Activated T-helper 2 cell treated with anti-CD3 and anti-CD28 coated beads, Interferon-gamma antibody, Interleukin-2, Interleukin-4, amounts not matched to agents 10 μg/mL and 5 μg/mL and 100 μg/mL, durations not matched to agents 14 hours and 24 hours and 36 hours (primary cell): Measurements from ENCODE around the gene LDHAL6A. TPM values are rescaled to one million over a fixed set of nuclear protein-coding genes. Genes with fewer than 3 reads are reported as not detected.

ENCODE experiments used
- DNase-seq: peaks from one replicate; pipeline ENCODE4 v3.0.0; 2021; ENCODE audit warnings: low spot score
- H3K27ac Mint-ChIP-seq: one replicate; pipeline ENCODE4 v1.8.0; 2021; ENCODE audit warnings: mixed read lengths
- H3K27me3 Mint-ChIP-seq: one replicate; pipeline ENCODE4 v1.8.0; 2021; ENCODE audit warnings: low read depth, mixed read lengths
- H3K36me3 Mint-ChIP-seq: one replicate; pipeline ENCODE4 v1.8.0; 2021; ENCODE audit warnings: low read depth, mixed read lengths
- H3K4me1 Mint-ChIP-seq: one replicate; pipeline ENCODE4 v1.8.0; 2021; ENCODE audit warnings: low read depth, mixed read lengths
- H3K4me3 Mint-ChIP-seq: one replicate; pipeline ENCODE4 v1.8.0; 2021; ENCODE audit warnings: low read depth, mild to moderate bottlenecking, moderate library complexity, mixed read lengths
- H3K9me3 Mint-ChIP-seq: one replicate; pipeline ENCODE4 v1.8.0; 2021; ENCODE audit warnings: mixed read lengths
- intact Hi-C: fragments of 100-400 bp; cut with micrococcal nuclease; formaldehyde crosslinking; loops from one replicate; pipeline ENCODE4 v1.15.1; 2023
- total RNA-seq: library from RNA; stranded (reverse); gene quantifications from 2 replicates; pipeline ENCODE4 v1.2.3, GENCODE V29; 2022

Gene LDHAL6A
- total RNA-seq, 1 donor from 2014 or later, result not detected

- no peaks in the 10 kb centered on the region for H3K36me3 Mint-ChIP-seq
- H3K27ac Mint-ChIP-seq, result no peak overlapping the region
- intact Hi-C loops, result no loop called here
- H3K4me1 Mint-ChIP-seq, result peaks cover 5% of the 10 kb centered on the region
- no peaks in the 10 kb centered on the region for H3K27me3 Mint-ChIP-seq
- no peak overlapping the region for H3K4me3 Mint-ChIP-seq
- no peak for DNase-seq
- H3K9me3 Mint-ChIP-seq, result no peaks in the 10 kb centered on the region
These were observed 6.3 kb downstream of the LDHAL6A start for GRCh38 chr11:18461909-18462308.

DNA sequence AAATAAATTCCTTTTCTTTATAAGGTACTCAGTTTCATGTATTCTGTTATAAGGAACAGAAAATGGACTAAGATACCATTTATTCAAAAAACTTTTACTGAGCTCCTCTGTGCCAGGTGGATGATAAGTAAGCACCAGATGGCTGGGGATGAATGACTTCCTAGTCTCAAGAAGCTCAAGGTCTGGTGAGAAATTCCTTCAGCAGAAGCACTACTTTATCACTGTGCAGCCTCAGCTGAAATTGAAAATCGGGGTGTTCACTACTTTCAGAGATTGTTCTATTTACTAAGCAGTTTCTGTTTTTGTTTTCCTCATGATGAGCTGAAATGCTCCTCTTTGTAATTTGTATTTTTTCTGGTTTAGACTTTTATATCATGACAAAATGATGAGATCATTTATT is 7.8 kb downstream of the LDHAL6A start:
- H3K9me3 Mint-ChIP-seq, result no peaks in the 10 kb centered on the region
- peaks cover 4% of the 10 kb centered on the region for H3K4me1 Mint-ChIP-seq
- no peak for DNase-seq
- intact Hi-C loops, result no loop called here
- H3K4me3 Mint-ChIP-seq, result no peak overlapping the region
- no peaks in the 10 kb centered on the region for H3K36me3 Mint-ChIP-seq
- no peak overlapping the region for H3K27ac Mint-ChIP-seq
- no peaks in the 10 kb centered on the region for H3K27me3 Mint-ChIP-seq

GRCh38 chr11:18466402-18466801 is 10.7 kb downstream of the LDHAL6A start:
- no peak overlapping the region for H3K4me3 Mint-ChIP-seq
- H3K36me3 Mint-ChIP-seq, result no peaks in the 10 kb centered on the region
- no peaks in the 10 kb centered on the region for H3K9me3 Mint-ChIP-seq
- H3K27me3 Mint-ChIP-seq, result no peaks in the 10 kb centered on the region
- no peak for DNase-seq
- peaks cover 2% of the 10 kb centered on the region for H3K4me1 Mint-ChIP-seq
- H3K27ac Mint-ChIP-seq, result no peak overlapping the region
- intact Hi-C loops, result no loop called here

GRCh38 chr11:18468059-18468458 is 12.4 kb downstream of the LDHAL6A start:
- H3K4me1 Mint-ChIP-seq, result peaks cover 2% of the 10 kb centered on the region
- H3K27ac Mint-ChIP-seq, result no peak overlapping the region
- DNase-seq, result no peak
- intact Hi-C loops, result no loop called here
- no peak overlapping the region for H3K4me3 Mint-ChIP-seq
- H3K9me3 Mint-ChIP-seq, result no peaks in the 10 kb centered on the region
- H3K27me3 Mint-ChIP-seq, result no peaks in the 10 kb centered on the region
- H3K36me3 Mint-ChIP-seq, result no peaks in the 10 kb centered on the region

GRCh38 chr11:18468961-18469360 is 13.3 kb downstream of the LDHAL6A start:
- H3K27ac Mint-ChIP-seq, result no peak overlapping the region

DNA sequence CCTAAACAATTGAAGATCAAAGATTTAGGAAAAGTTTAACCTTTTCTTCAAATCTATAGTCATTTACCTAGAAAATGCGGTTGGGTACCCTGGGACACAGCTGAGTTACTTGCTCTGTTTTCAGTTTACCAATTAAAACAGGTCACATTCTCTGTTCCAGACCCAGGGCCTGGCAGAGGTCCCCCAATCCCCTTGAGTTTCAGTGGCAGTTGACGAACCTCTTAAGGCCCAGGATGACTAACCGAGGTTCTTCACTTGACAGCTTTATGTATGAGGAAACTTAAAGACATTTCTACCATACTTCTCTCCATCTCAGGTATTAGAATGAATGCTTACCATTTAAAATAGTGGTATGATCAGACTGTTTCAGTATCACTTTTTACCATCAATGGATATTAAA is 16.3 kb downstream of the LDHAL6A start:
- no peak overlapping the region for H3K27ac Mint-ChIP-seq

More at GRCh38 chr11:18468961-18469360, 13.3 kb downstream of the LDHAL6A start:
- H3K4me3 Mint-ChIP-seq, result no peak overlapping the region
- no peaks in the 10 kb centered on the region for H3K9me3 Mint-ChIP-seq
- H3K27me3 Mint-ChIP-seq, result no peaks in the 10 kb centered on the region
- H3K36me3 Mint-ChIP-seq, result peaks cover 4% of the 10 kb centered on the region
- no peak for DNase-seq
- intact Hi-C loops, result no loop called here
- peaks cover 2% of the 10 kb centered on the region for H3K4me1 Mint-ChIP-seq

GRCh38 chr11:18472587-18472986 is 16.9 kb downstream of the LDHAL6A start:
- Mint-ChIP-seq H3K4me3 (no peak overlapping the region), H3K27me3 (no peaks in the 10 kb centered on the region), H3K4me1 (no peaks in the 10 kb centered on the region), H3K36me3 (peaks cover 25% of the 10 kb centered on the region), H3K9me3 (no peaks in the 10 kb centered on the region), H3K27ac (no peak overlapping the region)
- intact Hi-C loops, result no loop called here
- DNase-seq, result no peak

More for the DNA sequence above, 16.3 kb downstream of the LDHAL6A start:
- intact Hi-C loops, result no loop called here
- DNase-seq, result no peak
- Mint-ChIP-seq H3K36me3 (peaks cover 19% of the 10 kb centered on the region), H3K9me3 (no peaks in the 10 kb centered on the region), H3K27me3 (no peaks in the 10 kb centered on the region), H3K4me1 (no peaks in the 10 kb centered on the region), H3K4me3 (no peak overlapping the region)

GRCh38 chr11:18479063-18479462 is 23.4 kb downstream of the LDHAL6A start:
- peaks cover 78% of the 10 kb centered on the region for H3K36me3 Mint-ChIP-seq
- H3K4me1 Mint-ChIP-seq, result no peaks in the 10 kb centered on the region
- no peak overlapping the region for H3K4me3 Mint-ChIP-seq
- intact Hi-C loops, result no loop called here
- H3K27me3 Mint-ChIP-seq, result no peaks in the 10 kb centered on the region
- no peak overlapping the region for H3K27ac Mint-ChIP-seq
- no peak for DNase-seq
- no peaks in the 10 kb centered on the region for H3K9me3 Mint-ChIP-seq

GRCh38 chr11:18485913-18486528 is 30.4 kb downstream of the LDHAL6A start:
- H3K36me3 Mint-ChIP-seq, result peaks cover 68% of the 10 kb centered on the region
- no peaks in the 10 kb centered on the region for H3K9me3 Mint-ChIP-seq
- H3K4me1 Mint-ChIP-seq, result peaks cover 2% of the 10 kb centered on the region
- no peak for DNase-seq
- no peak overlapping the region for H3K27ac Mint-ChIP-seq
- H3K27me3 Mint-ChIP-seq, result no peaks in the 10 kb centered on the region
- intact Hi-C loops, result no loop called here
- H3K4me3 Mint-ChIP-seq, result no peak overlapping the region

- H3K4me3 Mint-ChIP-seq, result no peak overlapping the region
- peaks cover 2% of the 10 kb centered on the region for H3K4me1 Mint-ChIP-seq
- H3K9me3 Mint-ChIP-seq, result no peaks in the 10 kb centered on the region
- no peak for DNase-seq
- H3K36me3 Mint-ChIP-seq, result peaks cover 41% of the 10 kb centered on the region
- no peaks in the 10 kb centered on the region for H3K27me3 Mint-ChIP-seq
- intact Hi-C loops, result no loop called here
- H3K27ac Mint-ChIP-seq, result no peak overlapping the region
These were observed 34.7 kb downstream of the LDHAL6A start for GRCh38 chr11:18490319-18490718.

GRCh38 chr11:18490736-18491485 is 35.3 kb downstream of the LDHAL6A start:
- no peaks in the 10 kb centered on the region for H3K9me3 Mint-ChIP-seq
- no peaks in the 10 kb centered on the region for H3K27me3 Mint-ChIP-seq
- peak overlapping the region; percentile 61 for H3K27ac Mint-ChIP-seq
- H3K36me3 Mint-ChIP-seq, result peaks cover 43% of the 10 kb centered on the region
- no peak overlapping the region for H3K4me3 Mint-ChIP-seq
- H3K4me1 Mint-ChIP-seq, result peaks cover 2% of the 10 kb centered on the region
- intact Hi-C loops, result no loop called here
- no peak for DNase-seq

- intact Hi-C loops, result no loop called here
- Mint-ChIP-seq H3K27ac (no peak overlapping the region), H3K36me3 (peaks cover 38% of the 10 kb centered on the region)
These were observed 36.3 kb downstream of the LDHAL6A start for GRCh38 chr11:18491924-18492323.

GRCh38 chr11:18492888-18493287 is 37.2 kb downstream of the LDHAL6A start:
- no peak overlapping the region for H3K27ac Mint-ChIP-seq
- H3K4me3 Mint-ChIP-seq, result no peak overlapping the region
- intact Hi-C loops, result no loop called here
- peaks cover 2% of the 10 kb centered on the region for H3K4me1 Mint-ChIP-seq
- H3K27me3 Mint-ChIP-seq, result no peaks in the 10 kb centered on the region
- no peak for DNase-seq
- no peaks in the 10 kb centered on the region for H3K9me3 Mint-ChIP-seq
- H3K36me3 Mint-ChIP-seq, result peaks cover 35% of the 10 kb centered on the region

More at GRCh38 chr11:18491924-18492323, 36.3 kb downstream of the LDHAL6A start:
- Mint-ChIP-seq H3K9me3 (no peaks in the 10 kb centered on the region), H3K4me1 (peaks cover 2% of the 10 kb centered on the region), H3K4me3 (no peak overlapping the region), H3K27me3 (no peaks in the 10 kb centered on the region)
- DNase-seq, result no peak
